ENCODE data around the gene CMIP.
"Not testable (repeated sequence)": the region's sequence is repeated elsewhere in the genome, so short reads cannot be mapped to it uniquely, and the experiment has no call there.

Gene CMIP

DNA sequence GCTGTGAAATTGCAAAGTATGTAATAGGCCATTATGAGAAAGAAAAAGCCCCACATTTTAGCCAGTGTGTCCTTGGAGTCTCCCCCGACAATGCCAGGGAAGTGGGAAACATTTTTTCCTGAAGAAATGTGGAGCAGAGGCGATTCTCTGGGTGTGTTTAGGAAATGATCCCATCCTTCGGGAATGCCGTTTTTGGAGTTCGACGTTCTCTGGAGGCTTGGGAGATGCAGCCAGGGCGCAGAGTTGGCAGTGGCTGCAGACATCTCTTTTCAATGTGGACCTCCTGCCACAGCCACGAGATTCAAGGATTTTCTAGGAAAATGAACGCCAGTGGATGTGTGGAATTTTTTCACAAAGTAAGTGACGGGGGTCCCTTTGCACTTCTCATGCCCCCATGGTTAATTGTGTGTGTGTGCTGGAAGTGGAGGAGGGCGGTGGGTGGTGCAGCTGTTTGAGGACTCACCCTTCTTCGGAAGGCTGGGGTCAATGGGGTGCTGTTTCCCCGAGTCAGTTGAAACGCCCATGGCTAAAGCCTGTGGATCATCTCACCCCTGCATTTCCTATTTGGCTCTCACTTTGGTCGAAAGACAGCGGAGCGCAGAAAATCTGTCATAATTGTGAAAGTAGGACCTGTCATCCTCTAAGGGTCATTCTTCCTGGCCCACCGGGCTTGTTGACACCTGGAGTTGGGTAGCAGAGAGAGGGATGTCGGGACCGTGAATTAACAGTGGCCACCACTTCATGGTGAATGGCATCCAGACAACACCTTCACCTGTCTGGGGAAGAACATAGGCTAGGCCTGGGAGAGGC is 73.2 kb downstream of the CMIP start:
- DNase-seq (ENCODE audit: low spot score): no peak

DNA sequence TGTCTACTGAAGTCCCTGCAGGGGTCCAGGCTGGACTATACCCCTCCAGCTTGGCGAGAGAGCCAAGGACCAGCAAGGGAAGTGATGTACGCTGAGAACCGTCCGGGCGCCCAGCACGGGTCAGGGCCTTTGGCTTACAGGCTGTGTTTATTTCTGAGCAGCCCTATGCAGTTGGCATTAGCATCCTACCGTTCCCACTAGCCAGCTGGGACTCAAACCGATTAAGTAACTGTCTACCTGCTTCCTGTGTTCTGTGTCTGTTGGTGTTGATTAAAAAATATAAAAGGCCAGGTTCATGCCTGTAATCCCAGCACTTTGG is 73.8 kb downstream of the CMIP start:
- no peak for DNase-seq (ENCODE audit: low spot score)

- DNase-seq (ENCODE audit: low spot score): no peak
Observed at GRCh38 chr16:81519301-81520150, 74.9 kb downstream of the CMIP start.

DNA sequence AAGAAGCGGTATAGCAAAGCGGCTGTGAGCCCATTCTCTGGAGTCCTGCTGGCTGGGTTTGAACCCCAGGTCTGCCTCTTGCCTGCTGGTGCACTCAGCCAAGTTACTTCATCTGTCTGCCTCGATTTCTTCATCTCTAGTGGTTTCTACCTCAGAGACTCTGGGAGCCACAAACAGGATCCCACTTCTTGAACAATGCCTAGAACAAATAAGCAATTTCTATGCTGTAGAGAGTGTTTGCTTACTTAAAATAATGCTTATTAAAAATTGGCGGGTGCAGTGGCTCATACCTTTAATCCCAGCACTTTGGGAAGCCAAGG is 75.5 kb downstream of the CMIP start:
- DNase-seq (ENCODE audit: low spot score): no peak

- DNase-seq (ENCODE audit: low spot score): no peak
Observed at GRCh38 chr16:81520560-81521135, 76.0 kb downstream of the CMIP start.

DNA sequence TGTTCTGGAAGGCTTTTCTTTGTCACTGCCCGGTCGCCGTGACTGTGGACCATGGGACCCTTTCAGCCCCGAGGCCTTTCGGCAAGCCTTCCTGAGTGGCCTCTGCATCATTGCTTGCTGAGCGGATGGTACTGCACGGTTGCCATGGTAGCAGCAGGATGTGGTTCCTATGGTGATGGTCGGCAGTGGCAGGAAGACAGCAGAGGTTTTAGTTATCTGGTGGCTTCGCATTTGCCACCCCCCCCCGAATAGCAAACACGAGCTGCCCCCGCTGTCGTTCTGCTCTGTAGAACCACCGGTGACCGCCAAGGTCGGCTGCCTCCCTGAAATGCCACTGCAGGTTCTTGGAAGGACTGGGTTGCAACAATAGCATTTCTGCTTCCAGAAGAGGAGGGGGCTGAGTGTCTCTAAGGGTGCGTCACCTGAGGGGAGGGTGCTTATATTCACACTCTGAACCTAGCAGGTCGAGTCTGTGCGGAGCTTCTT is 76.6 kb downstream of the CMIP start:
- DNase-seq (ENCODE audit: low spot score): no peak

GRCh38 chr16:81522108-81522701 is 77.6 kb downstream of the CMIP start:
- DNase-seq (ENCODE audit: low spot score): no peak

- DNase-seq (ENCODE audit: low spot score): not testable (repeated sequence)
Observed at GRCh38 chr16:81522851-81523250, 78.2 kb downstream of the CMIP start.

DNA sequence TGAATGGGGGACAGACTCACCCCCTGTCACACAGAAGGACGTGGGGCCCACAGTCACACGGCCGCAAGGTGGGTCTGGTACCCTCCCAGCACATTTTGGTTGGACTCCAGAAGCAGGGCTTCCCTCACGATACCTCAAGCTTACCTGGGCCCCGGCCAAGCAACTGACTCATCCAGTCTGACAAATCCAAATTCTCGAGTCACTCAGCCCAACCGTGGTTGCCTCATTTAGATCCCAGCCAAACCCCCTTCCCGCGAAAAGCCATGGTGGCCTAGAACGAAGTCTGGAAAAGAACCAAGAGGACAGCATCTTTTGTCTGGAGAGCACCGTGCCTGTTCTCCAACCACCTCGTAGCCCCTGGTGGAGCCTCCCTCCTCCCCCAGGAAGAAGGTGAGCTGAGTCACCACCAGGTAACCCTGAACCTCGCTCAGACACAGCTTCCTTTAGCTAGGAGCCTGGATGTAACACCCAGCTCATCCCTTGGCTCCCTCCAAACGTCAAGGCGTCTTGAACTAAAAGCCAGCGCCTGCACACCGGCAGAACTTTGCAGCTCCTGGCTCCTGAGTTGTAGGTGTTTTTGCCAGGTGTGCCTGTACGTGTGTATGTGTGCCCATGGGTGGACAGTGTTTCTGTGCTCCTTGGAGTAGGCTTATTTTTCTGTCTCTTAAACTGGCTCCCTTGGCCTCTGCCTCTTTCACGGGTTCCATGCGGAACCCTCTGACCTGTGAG is 78.9 kb downstream of the CMIP start:
- peak; percentile 62 for DNase-seq (ENCODE audit: low spot score)

DNA sequence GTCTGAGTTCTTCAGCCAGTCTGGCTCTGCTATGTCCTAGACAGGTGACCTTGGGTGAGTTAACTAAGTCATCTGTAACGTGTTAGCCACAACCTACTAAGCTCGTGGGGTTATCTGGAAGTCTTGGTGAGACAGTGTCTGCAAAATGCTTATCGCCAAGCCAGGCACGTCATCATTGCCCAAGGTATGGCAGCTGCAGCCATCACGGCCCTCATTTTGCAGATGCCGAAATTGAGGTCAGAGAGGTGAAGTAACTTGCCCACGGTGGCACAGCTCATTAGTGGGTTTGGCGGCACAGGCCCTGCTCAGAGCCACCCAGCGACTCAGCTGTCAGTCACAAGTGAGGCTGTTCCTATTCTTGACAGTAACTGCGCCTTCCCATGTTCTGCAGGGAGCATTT is 79.8 kb downstream of the CMIP start:
- DNase-seq (ENCODE audit: low spot score): no peak

DNA sequence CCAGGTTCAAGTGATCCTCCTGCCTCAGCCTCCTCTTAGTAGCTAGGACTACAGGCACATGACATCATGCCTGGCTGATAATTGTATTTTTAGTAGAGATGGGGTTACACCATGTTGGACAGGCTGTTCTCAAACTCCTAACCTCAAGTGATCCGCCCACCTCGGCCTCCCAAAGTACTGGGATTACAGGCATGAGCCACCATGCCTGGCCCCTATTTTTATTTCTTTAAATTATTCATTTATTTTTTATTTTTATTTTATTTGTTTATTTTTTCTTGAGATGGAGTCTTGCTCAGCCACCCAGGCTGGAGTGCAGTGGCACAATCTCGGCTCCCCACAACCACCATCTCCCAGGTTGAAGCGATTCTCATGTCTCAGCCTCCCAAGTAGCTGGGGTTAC is 80.3 kb downstream of the CMIP start:
- DNase-seq (ENCODE audit: low spot score): not testable (repeated sequence)

DNA sequence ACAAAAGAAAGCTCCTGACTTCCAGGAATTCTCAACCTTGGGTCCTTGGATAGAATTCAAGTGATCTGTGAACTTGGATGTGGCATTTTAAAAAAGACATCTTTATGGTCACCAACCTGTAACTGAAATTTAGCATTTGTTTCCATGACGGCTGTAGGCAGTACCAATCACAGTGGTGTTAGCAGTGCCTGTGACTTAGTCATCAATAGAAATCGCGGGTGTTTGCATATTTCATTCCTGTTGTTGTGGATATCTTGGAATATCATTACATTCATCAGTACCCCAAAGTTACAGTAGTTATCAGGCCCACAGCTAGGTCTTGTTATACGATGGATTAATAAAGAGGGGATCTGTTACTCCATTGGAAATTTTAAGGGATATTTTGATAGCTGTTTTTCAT is 81.6 kb downstream of the CMIP start:
- no peak for DNase-seq (ENCODE audit: low spot score)

DNA sequence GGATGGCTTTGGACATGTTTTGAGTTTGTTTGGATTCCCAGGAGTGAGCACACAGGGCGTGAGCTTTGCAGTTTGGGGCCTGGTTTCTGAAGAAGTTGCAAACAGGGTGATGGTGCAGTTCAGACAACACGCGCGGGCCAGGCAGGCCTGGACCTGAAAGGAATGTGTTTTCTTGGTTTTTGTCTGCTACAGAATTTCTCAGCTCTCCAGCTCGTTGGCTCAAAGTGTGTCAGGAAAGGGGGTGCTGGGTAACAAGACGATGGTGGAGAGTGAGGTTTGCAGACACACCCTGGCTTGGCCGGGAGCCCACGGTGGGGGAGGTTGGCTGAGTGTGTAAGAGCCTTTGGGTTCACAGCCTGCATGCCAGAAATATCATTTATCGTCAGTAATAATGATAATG is 82.3 kb downstream of the CMIP start:
- no peak for DNase-seq (ENCODE audit: low spot score)

DNA sequence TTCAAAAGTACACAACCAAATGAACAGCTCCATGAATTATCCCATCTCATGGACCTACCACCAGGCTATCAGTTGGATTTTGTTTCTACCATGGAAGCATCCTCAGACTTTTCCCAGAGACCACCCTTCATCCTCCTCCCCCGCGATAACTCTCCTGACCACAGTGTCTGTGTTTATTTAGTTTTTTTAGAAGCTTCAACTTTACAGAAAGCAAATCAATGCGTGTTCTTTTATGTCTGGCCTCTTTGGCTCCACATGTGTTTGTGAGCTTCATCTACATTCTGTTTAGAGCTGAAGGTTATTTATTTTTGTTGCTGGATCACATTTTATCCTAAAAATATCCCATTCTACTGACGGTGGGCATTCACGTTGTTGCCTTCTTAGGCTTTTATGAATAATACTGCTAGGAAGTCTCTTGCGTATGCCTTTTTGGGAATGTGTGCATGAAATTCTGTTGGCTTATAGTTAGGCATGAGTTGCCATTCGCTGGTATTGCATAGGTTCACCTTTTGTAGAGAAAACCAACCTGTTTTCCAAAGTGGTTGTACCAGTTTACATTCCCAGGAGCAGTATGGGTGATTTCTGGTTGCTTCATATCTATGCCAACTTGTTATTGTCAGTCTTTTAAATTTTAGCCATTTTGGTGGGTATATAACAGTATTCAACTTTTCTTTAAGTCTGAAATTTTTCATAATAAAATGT is 83.0 kb downstream of the CMIP start:
- DNase-seq (ENCODE audit: low spot score): no peak

GRCh38 chr16:81528256-81528655 is 83.6 kb downstream of the CMIP start:
- no peak for DNase-seq (ENCODE audit: low spot score)

DNA sequence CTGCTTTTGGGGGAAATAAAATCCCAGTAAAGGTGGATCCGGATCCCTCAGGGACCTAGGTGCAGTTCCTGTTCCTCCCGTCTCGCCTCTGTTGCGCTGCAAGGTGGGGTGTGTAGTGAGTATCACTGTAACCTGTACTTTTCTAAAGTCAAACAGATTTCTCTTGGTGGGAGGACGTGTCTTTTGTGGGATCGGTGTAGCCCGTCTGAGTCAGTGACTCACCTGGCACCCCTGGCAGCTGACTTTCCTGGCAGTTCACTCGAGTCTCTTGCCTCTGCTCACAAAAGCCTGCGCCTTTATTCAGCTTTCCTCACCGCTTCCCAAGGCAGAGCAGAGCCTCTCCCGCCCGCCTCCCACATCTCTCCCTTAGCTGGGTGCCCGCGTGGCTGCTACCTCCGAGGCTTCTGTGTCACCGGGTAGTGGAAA is 85.7 kb downstream of the CMIP start:
- no peak for DNase-seq (ENCODE audit: low spot score)

DNA sequence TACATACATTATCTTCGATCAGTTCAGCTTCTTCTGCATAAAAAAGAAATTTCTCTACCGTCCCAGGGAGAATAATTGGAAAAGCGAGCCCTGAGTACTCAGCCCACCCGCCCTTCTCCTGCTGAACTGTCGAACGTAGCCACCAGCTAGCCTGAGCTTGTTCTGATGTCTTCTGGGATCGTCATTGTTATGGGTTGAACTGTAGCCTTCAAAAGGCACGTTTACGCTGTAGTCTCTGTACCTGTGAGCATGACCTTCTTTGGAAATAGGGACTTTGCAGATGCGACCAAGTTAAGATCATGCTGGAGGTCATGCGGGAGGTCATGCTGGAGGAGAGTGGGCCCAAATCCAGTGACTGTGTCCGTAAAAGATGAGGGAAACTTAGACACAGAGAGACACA is 86.2 kb downstream of the CMIP start:
- no peak for DNase-seq (ENCODE audit: low spot score)

GRCh38 chr16:81531419-81531821 is 86.8 kb downstream of the CMIP start:
- no peak for DNase-seq (ENCODE audit: low spot score)

- DNase-seq (ENCODE audit: low spot score): no peak
Observed at GRCh38 chr16:81532491-81533174, 88.0 kb downstream of the CMIP start.

- no peak for DNase-seq (ENCODE audit: low spot score)
Observed at GRCh38 chr16:81533175-81533507, 88.5 kb downstream of the CMIP start.

Measured in RKO (cell line).